Measurements from ENCODE around the gene ABCA8. TPM values are rescaled to one million over a fixed set of nuclear protein-coding genes. Genes with fewer than 3 reads are reported as not detected.

ABCA8 gene
- total and polyA plus RNA-seq, 2 donors (not counting 1 experiment from before 2014, with no cell fraction given), result 6.4 to 47.2 TPM

GRCh38 chr17:68993112-68993511 is 37.9 kb upstream of the ABCA8 start:
- TF ChIP-seq CTCF (conservative IDR thresholded peaks at IDR 0.05 in 1 of 2, IDR thresholded peaks at IDR 0.05 in 1 of 2; ENCODE audit: low read depth in 1 of 2, low read length in 2 of 2), result no peak
- TF ChIP-seq EZH2 (IDR thresholded peaks at IDR 0.05; ENCODE audit: low read length, missing control alignments), result no peak
- Histone ChIP-seq H3K79me2 (ENCODE audit: control insufficient read depth, insufficient read depth, low read length) (no peaks in the 10 kb centered on the region), H3K27ac (ENCODE audit: insufficient read depth, low read length) (no peak overlapping the region), H3K4me2 (ENCODE audit: extremely low read depth, insufficient read depth, low read length) (no peak overlapping the region), H3K4me3 (replicated peaks in 1 of 4; ENCODE audit: control extremely low read depth in 1 of 4, insufficient read depth in 1 of 4, low read depth in 3 of 4, low read length in 4 of 4) (no peak overlapping the region), H3K9ac (ENCODE audit: insufficient read depth, low read length) (no peak overlapping the region), H4K20me1 (ENCODE audit: control insufficient read depth, extremely low read depth, insufficient read depth, low read length) (no peaks in the 10 kb centered on the region), H3K27me3 (ENCODE audit: control insufficient read depth, insufficient read depth, low read length) (no peaks in the 10 kb centered on the region), H3K9me3 (ENCODE audit: control insufficient read depth, insufficient read depth, low read depth, low read length) (no peaks in the 10 kb centered on the region), H2AFZ (ENCODE audit: low read length) (no peak overlapping the region), H3K4me1 (ENCODE audit: control insufficient read depth, extremely low read depth, insufficient read depth, low read length) (no peaks in the 10 kb centered on the region), H3K36me3 (ENCODE audit: control insufficient read depth, insufficient read depth, low read length) (no peaks in the 10 kb centered on the region)
- peak; percentile 16 to 49 for DNase-seq (ENCODE audit: low read depth in 2 of 2)

- Histone ChIP-seq H3K27ac (ENCODE audit: insufficient read depth, low read length) (no peak overlapping the region), H3K4me3 (replicated peaks in 1 of 4; ENCODE audit: control extremely low read depth in 1 of 4, insufficient read depth in 1 of 4, low read depth in 3 of 4, low read length in 4 of 4) (no peak overlapping the region), H3K4me2 (ENCODE audit: extremely low read depth, insufficient read depth, low read length) (no peak overlapping the region), H4K20me1 (ENCODE audit: control insufficient read depth, extremely low read depth, insufficient read depth, low read length) (no peaks in the 10 kb centered on the region), H3K4me1 (ENCODE audit: control insufficient read depth, extremely low read depth, insufficient read depth, low read length) (no peaks in the 10 kb centered on the region), H3K27me3 (ENCODE audit: control insufficient read depth, insufficient read depth, low read length) (no peaks in the 10 kb centered on the region), H3K36me3 (ENCODE audit: control insufficient read depth, insufficient read depth, low read length) (no peaks in the 10 kb centered on the region), H2AFZ (ENCODE audit: low read length) (no peak overlapping the region), H3K79me2 (ENCODE audit: control insufficient read depth, insufficient read depth, low read length) (no peaks in the 10 kb centered on the region), H3K9me3 (ENCODE audit: control insufficient read depth, insufficient read depth, low read depth, low read length) (no peaks in the 10 kb centered on the region), H3K9ac (ENCODE audit: insufficient read depth, low read length) (no peak overlapping the region)
- DNase-seq (ENCODE audit: low read depth in 2 of 2), result no peak
- no peak for TF ChIP-seq CTCF (conservative IDR thresholded peaks at IDR 0.05 in 1 of 2, IDR thresholded peaks at IDR 0.05 in 1 of 2; ENCODE audit: low read depth in 1 of 2, low read length in 2 of 2)
- no peak for TF ChIP-seq EZH2 (IDR thresholded peaks at IDR 0.05; ENCODE audit: low read length, missing control alignments)
Observed at GRCh38 chr17:68987966-68988365, 32.8 kb upstream of the ABCA8 start.

DNA sequence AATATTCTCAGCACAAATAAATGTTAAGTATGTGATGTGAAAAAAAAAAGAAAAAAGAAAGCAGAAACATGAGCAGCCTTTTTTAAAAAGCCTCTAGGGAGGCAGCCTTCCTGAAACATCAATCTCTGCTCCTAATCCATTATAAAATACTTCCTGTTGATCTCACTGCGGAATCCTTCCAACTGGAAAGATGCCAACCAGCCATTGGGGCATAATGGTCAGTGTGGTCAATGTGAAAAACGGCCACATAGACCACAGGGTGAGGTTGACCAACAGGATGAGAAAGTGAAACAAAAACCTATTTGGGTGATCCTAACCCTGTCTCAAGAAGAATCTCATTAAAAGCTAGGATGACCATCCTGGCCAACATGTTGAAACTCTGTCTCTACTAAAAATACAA is 26.1 kb upstream of the ABCA8 start:
- Histone ChIP-seq H3K4me1 (ENCODE audit: control insufficient read depth, extremely low read depth, insufficient read depth, low read length) (no peaks in the 10 kb centered on the region), H3K9ac (ENCODE audit: insufficient read depth, low read length) (no peak overlapping the region), H3K79me2 (ENCODE audit: control insufficient read depth, insufficient read depth, low read length) (no peaks in the 10 kb centered on the region), H3K27me3 (ENCODE audit: control insufficient read depth, insufficient read depth, low read length) (no peaks in the 10 kb centered on the region), H3K4me3 (replicated peaks in 1 of 4; ENCODE audit: control extremely low read depth in 1 of 4, insufficient read depth in 1 of 4, low read depth in 3 of 4, low read length in 4 of 4) (no peak overlapping the region), H3K4me2 (ENCODE audit: extremely low read depth, insufficient read depth, low read length) (peak overlapping the region; percentile 59), H2AFZ (ENCODE audit: low read length) (peak overlapping the region; percentile 45), H3K27ac (ENCODE audit: insufficient read depth, low read length) (no peak overlapping the region), H3K9me3 (ENCODE audit: control insufficient read depth, insufficient read depth, low read depth, low read length) (no peaks in the 10 kb centered on the region), H3K36me3 (ENCODE audit: control insufficient read depth, insufficient read depth, low read length) (no peaks in the 10 kb centered on the region), H4K20me1 (ENCODE audit: control insufficient read depth, extremely low read depth, insufficient read depth, low read length) (no peaks in the 10 kb centered on the region)
- TF ChIP-seq CTCF (conservative IDR thresholded peaks at IDR 0.05 in 1 of 2, IDR thresholded peaks at IDR 0.05 in 1 of 2; ENCODE audit: low read depth in 1 of 2, low read length in 2 of 2) (no peak), EZH2 (IDR thresholded peaks at IDR 0.05; ENCODE audit: low read length, missing control alignments) (no peak)
- peak; percentile 74 to 86 for DNase-seq (ENCODE audit: low read depth in 2 of 2)

Measured in fibroblast of lung (primary cell).